ENCODE data around the gene SLC31A2. TPM values are rescaled to one million over a fixed set of nuclear protein-coding genes. Genes with fewer than 3 reads are reported as not detected.
"Not testable (repeated sequence)": the region's sequence is repeated elsewhere in the genome, so short reads cannot be mapped to it uniquely, and the experiment has no call there.

Gene SLC31A2
- 10 to 100 TPM; 10.5 to 41.6 (median 19.5) TPM for polyA plus RNA-seq
- long read RNA-seq, donor 1, transcript SLC31A2-201 (4 exons, 1,785 nt): major isoform, 9 of 10 reads
- long read RNA-seq, donor 1, partial matches to known transcripts: 0 of 10 reads
- long read RNA-seq, donor 1, other reads (novel, unspliced or antisense): 0 of 10 reads
- long read RNA-seq, donor 2, partial matches to known transcripts: 0 of 1 reads
- long read RNA-seq, donor 2, other reads (novel, unspliced or antisense): 0 of 1 reads
- long read RNA-seq, donor 3: 0 reads
- long read RNA-seq, donor 4: 0 reads
- long read RNA-seq, donor 5: 0 reads
- long read RNA-seq, donor 6, transcript SLC31A2-201 (4 exons, 1,785 nt): major isoform, 7 of 8 reads
- long read RNA-seq, donor 6, partial matches to known transcripts: 0 of 8 reads
- long read RNA-seq, donor 6, other reads (novel, unspliced or antisense): 0 of 8 reads
- long read RNA-seq, donor 7: 0 reads
- long read RNA-seq, donor 8: 0 reads
- long read RNA-seq, donor 9, partial matches to known transcripts: 0 of 3 reads
- long read RNA-seq, donor 9, other reads (novel, unspliced or antisense): 0 of 3 reads
- long read RNA-seq, donor 10, partial matches to known transcripts: 0 of 4 reads
- long read RNA-seq, donor 10, other reads (novel, unspliced or antisense): 0 of 4 reads

GRCh38 chr9:113150670-113151611 is at the start of gene SLC31A2:
Gene SLC31A2, plus strand, starts transcription at chr9:113151007. Its CDS starts 68 bp downstream, at chr9:113151075.
- Histone ChIP-seq H3K36me3 (ENCODE audit: control insufficient read depth in 3 of 3, insufficient read depth in 2 of 3, low read depth in 1 of 3, low read length in 3 of 3) (no peaks in the 10 kb centered on the region), H3K9me3 (ENCODE audit: control insufficient read depth in 2 of 2, insufficient read depth in 1 of 2, low read depth in 1 of 2, low read length in 1 of 2) (no peaks in the 10 kb centered on the region), H3K4me3 (ENCODE audit: low read depth in 1 of 3, low read length in 3 of 3) (peak within 1 kb of the TSS; percentile 74 to 93 (median 85)), H3K27me3 (ENCODE audit: control insufficient read depth in 3 of 3, insufficient read depth in 3 of 3, low read length in 3 of 3) (no peaks in the 10 kb centered on the region), H3K27ac (ENCODE audit: low read depth in 1 of 3, low read length in 2 of 3) (peak within 1 kb of the TSS; percentile 46 to 75 (median 65)), H3K4me1 (ENCODE audit: control insufficient read depth in 3 of 3, insufficient read depth in 2 of 3, low read depth in 1 of 3, low read length in 2 of 3) (peaks cover 0 to 3% (median 0%) of the 10 kb centered on the region in 3 donors)
- WGBS, 3 donors: 0 to 1% (median 1%) methylated on average over 74 to 87 of the region's 87 CpGs
- DNase-seq (peak; percentile 89 to 95), FAIRE-seq (no peak)

DNA sequence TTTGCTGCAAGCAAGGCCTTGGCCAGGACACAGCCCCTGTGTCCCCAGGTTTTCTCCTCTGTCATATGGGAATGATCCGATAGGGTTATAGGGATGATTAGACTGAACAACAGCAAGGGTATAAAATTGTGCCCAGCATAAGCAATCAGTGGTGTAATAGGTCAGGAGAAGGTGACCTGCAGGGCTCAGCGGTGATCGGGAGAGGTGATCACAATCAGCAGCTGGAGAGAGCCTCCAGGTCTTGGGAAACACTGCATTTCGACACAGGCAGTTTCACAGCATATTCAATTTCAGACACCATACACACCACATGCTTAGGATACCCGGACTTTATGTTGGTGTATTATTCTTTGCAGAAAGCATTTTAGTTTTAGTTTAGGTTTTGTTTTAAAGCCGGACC is 45.5 kb upstream of the SLC31A2 start:
- H3K9me3 ChIP-seq (ENCODE audit: control insufficient read depth in 2 of 2, insufficient read depth in 1 of 2, low read depth in 1 of 2, low read length in 1 of 2); H3K27ac ChIP-seq (ENCODE audit: low read depth in 1 of 3, low read length in 2 of 3); H3K4me3 ChIP-seq (ENCODE audit: low read depth in 1 of 3, low read length in 3 of 3); H3K27me3 ChIP-seq (ENCODE audit: control insufficient read depth in 3 of 3, insufficient read depth in 3 of 3, low read length in 3 of 3); DNase-seq; H3K36me3 ChIP-seq (ENCODE audit: control insufficient read depth in 3 of 3, insufficient read depth in 2 of 3, low read depth in 1 of 3, low read length in 3 of 3); FAIRE-seq; H3K4me1 ChIP-seq (ENCODE audit: control insufficient read depth in 3 of 3, insufficient read depth in 2 of 3, low read depth in 1 of 3, low read length in 2 of 3): not testable (repeated sequence)
- WGBS, 3 donors: no CpG with 5 or more reads among the region's 6 CpGs

DNA sequence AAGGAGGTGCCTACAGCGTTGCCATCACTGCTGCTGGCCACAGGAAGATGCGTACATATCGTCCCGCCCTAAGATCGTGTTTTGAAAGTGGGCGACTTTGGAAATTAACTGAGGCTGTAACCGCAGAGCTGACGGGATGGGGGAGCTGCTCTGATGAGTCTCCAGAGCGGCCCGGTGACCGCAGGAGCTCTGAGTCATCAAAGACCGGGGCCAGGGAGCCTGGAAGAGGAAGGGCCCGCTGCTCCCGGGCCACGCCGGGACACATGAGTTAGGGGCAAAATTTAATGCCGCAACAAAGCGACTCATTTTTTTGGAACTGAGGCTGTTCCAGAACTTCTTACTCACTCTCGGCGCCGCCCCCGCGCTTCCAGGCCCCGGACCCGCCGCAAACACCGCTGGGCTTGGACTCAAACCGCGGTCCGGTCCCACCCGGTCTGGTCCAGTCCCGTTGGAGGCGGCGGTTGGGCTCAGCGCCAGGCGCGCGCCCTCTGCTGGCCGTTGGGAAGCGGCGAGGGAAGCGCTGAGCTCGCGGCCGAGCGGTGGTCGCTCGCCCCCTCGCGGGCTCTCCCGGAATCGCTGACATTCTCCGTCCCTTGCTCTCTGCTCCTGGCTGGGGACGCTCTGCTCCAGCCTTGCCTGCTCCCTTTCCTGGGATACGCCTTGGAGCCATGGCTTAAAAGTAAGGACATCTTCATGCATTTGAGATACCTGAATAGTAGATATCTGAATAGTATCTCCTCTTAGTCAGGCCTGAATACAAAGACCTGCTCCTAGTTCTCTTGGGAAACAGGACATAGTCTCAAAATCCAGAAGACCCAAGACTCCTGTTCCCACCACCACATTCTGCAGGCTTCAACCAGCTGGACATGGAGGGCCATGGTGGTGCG is 39.5 kb upstream of the SLC31A2 start:
- not testable (repeated sequence) for FAIRE-seq; H3K4me1 ChIP-seq (ENCODE audit: control insufficient read depth in 3 of 3, insufficient read depth in 2 of 3, low read depth in 1 of 3, low read length in 2 of 3); H3K36me3 ChIP-seq (ENCODE audit: control insufficient read depth in 3 of 3, insufficient read depth in 2 of 3, low read depth in 1 of 3, low read length in 3 of 3); H3K27ac ChIP-seq (ENCODE audit: low read depth in 1 of 3, low read length in 2 of 3); H3K9me3 ChIP-seq (ENCODE audit: control insufficient read depth in 2 of 2, insufficient read depth in 1 of 2, low read depth in 1 of 2, low read length in 1 of 2); H3K27me3 ChIP-seq (ENCODE audit: control insufficient read depth in 3 of 3, insufficient read depth in 3 of 3, low read length in 3 of 3); H3K4me3 ChIP-seq (ENCODE audit: low read depth in 1 of 3, low read length in 3 of 3)
- peak in 1 of 2 donors; percentile 4 for DNase-seq
- WGBS, 3 donors: 9 to 20% (median 11%) methylated on average over 4 to 12 of the region's 56 CpGs

DNA sequence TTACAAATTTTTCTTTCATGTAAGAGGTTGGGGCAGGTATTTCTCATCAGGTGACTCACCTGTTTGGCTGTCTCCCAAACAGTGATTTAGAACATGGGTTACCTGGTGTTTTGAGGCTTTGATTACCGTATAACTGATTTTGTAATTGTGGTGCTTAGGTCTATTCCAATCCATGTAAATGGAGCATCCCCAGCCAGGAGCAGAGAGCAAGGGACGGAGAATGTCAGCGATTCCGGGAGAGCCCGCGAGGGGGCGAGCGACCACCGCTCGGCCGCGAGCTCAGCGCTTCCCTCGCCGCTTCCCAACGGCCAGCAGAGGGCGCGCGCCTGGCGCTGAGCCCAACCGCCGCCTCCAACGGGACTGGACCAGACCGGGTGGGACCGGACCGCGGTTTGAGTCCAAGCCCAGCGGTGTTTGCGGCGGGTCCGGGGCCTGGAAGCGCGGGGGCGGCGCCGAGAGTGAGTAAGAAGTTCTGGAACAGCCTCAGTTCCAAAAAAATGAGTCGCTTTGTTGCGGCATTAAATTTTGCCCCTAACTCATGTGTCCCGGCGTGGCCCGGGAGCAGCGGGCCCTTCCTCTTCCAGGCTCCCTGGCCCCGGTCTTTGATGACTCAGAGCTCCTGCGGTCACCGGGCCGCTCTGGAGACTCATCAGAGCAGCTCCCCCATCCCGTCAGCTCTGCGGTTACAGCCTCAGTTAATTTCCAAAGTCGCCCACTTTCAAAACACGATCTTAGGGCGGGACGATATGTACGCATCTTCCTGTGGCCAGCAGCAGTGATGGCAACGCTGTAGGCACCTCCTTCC is 37.9 kb upstream of the SLC31A2 start:
- 0 to 1% (median 1%) methylated on average over 4 to 8 of the region's 54 CpGs for WGBS, 3 donors
- H3K27ac ChIP-seq (ENCODE audit: low read depth in 1 of 3, low read length in 2 of 3); H3K4me3 ChIP-seq (ENCODE audit: low read depth in 1 of 3, low read length in 3 of 3); H3K27me3 ChIP-seq (ENCODE audit: control insufficient read depth in 3 of 3, insufficient read depth in 3 of 3, low read length in 3 of 3); H3K4me1 ChIP-seq (ENCODE audit: control insufficient read depth in 3 of 3, insufficient read depth in 2 of 3, low read depth in 1 of 3, low read length in 2 of 3); H3K9me3 ChIP-seq (ENCODE audit: control insufficient read depth in 2 of 2, insufficient read depth in 1 of 2, low read depth in 1 of 2, low read length in 1 of 2); H3K36me3 ChIP-seq (ENCODE audit: control insufficient read depth in 3 of 3, insufficient read depth in 2 of 3, low read depth in 1 of 3, low read length in 3 of 3); FAIRE-seq: not testable (repeated sequence)
- DNase-seq: peak; percentile 4 to 5

- not testable (repeated sequence) for H3K36me3 ChIP-seq (ENCODE audit: control insufficient read depth in 3 of 3, insufficient read depth in 2 of 3, low read depth in 1 of 3, low read length in 3 of 3); H3K4me1 ChIP-seq (ENCODE audit: control insufficient read depth in 3 of 3, insufficient read depth in 2 of 3, low read depth in 1 of 3, low read length in 2 of 3); H3K27me3 ChIP-seq (ENCODE audit: control insufficient read depth in 3 of 3, insufficient read depth in 3 of 3, low read length in 3 of 3); H3K27ac ChIP-seq (ENCODE audit: low read depth in 1 of 3, low read length in 2 of 3); FAIRE-seq; DNase-seq; H3K4me3 ChIP-seq (ENCODE audit: low read depth in 1 of 3, low read length in 3 of 3); H3K9me3 ChIP-seq (ENCODE audit: control insufficient read depth in 2 of 2, insufficient read depth in 1 of 2, low read depth in 1 of 2, low read length in 1 of 2)
- WGBS, 3 donors: no CpG with 5 or more reads among the region's 6 CpGs
These were observed 32.0 kb upstream of the SLC31A2 start for GRCh38 chr9:113118829-113119228.

- no peaks in the 10 kb centered on the region for H3K9me3 ChIP-seq (ENCODE audit: control insufficient read depth in 2 of 2, insufficient read depth in 1 of 2, low read depth in 1 of 2, low read length in 1 of 2)
- no peak overlapping the region for H3K27ac ChIP-seq (ENCODE audit: low read depth in 1 of 3, low read length in 2 of 3)
- H3K4me1 ChIP-seq (ENCODE audit: control insufficient read depth in 3 of 3, insufficient read depth in 2 of 3, low read depth in 1 of 3, low read length in 2 of 3): no peaks in the 10 kb centered on the region
- FAIRE-seq (no peak), DNase-seq (no peak)
- no peaks in the 10 kb centered on the region for H3K27me3 ChIP-seq (ENCODE audit: control insufficient read depth in 3 of 3, insufficient read depth in 3 of 3, low read length in 3 of 3)
- WGBS, 3 donors: 63 to 74% (median 73%) methylated on average over 4 of the region's 4 CpGs
- H3K4me3 ChIP-seq (ENCODE audit: low read depth in 1 of 3, low read length in 3 of 3): no peak overlapping the region
- H3K36me3 ChIP-seq (ENCODE audit: control insufficient read depth in 3 of 3, insufficient read depth in 2 of 3, low read depth in 1 of 3, low read length in 3 of 3): no peaks in the 10 kb centered on the region
These were observed 25.3 kb upstream of the SLC31A2 start for GRCh38 chr9:113125386-113126035.

GRCh38 chr9:113129466-113129865 is 21.3 kb upstream of the SLC31A2 start:
- Histone ChIP-seq H3K36me3 (ENCODE audit: control insufficient read depth in 3 of 3, insufficient read depth in 2 of 3, low read depth in 1 of 3, low read length in 3 of 3) (no peaks in the 10 kb centered on the region), H3K4me1 (ENCODE audit: control insufficient read depth in 3 of 3, insufficient read depth in 2 of 3, low read depth in 1 of 3, low read length in 2 of 3) (no peaks in the 10 kb centered on the region), H3K9me3 (ENCODE audit: control insufficient read depth in 2 of 2, insufficient read depth in 1 of 2, low read depth in 1 of 2, low read length in 1 of 2) (no peaks in the 10 kb centered on the region), H3K27me3 (ENCODE audit: control insufficient read depth in 3 of 3, insufficient read depth in 3 of 3, low read length in 3 of 3) (peaks cover 0 to 5% (median 0%) of the 10 kb centered on the region in 3 donors), H3K4me3 (ENCODE audit: low read depth in 1 of 3, low read length in 3 of 3) (no peak overlapping the region), H3K27ac (ENCODE audit: low read depth in 1 of 3, low read length in 2 of 3) (no peak overlapping the region)
- no peak for DNase-seq
- no peak for FAIRE-seq
